AG09319 (cell line): ENCODE measurements around the gene SIPA1L3.

Experiments
- DNase-seq: peaks from one replicate; pipeline ENCODE4 v3.0.0-alpha.2; 2010; ENCODE audit warnings: low read depth; ENCODE audit errors: extremely low read depth
- TF ChIP-seq, protein P1 (sequence below): IDR thresholded peaks from 2 replicates; pipeline ENCODE4 v1.5.1; 2011; ENCODE audit warnings: low read depth, mild to moderate bottlenecking, inconsistent platforms, low read length, moderate library complexity

SIPA1L3 gene

DNA sequence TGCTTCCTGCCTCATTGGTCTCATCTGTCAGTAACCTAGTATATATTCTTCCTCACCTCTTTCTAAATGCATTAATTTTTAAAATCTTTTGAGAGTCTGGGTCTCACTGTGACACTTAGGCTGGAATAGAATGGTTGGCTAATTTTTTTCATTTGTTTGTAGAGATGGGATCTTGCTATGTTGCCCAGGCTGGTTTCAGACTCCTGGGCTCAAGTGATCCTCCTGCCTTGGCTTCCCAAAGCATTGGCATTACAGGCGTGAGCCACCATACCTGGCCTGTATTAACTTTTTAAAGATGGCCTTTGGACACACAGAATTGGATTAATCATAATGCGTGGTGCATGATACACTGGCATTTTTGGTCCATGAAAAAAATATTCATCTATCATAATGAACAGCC is 29.9 kb downstream of the SIPA1L3 start:
- TF ChIP-seq, protein P1, sequence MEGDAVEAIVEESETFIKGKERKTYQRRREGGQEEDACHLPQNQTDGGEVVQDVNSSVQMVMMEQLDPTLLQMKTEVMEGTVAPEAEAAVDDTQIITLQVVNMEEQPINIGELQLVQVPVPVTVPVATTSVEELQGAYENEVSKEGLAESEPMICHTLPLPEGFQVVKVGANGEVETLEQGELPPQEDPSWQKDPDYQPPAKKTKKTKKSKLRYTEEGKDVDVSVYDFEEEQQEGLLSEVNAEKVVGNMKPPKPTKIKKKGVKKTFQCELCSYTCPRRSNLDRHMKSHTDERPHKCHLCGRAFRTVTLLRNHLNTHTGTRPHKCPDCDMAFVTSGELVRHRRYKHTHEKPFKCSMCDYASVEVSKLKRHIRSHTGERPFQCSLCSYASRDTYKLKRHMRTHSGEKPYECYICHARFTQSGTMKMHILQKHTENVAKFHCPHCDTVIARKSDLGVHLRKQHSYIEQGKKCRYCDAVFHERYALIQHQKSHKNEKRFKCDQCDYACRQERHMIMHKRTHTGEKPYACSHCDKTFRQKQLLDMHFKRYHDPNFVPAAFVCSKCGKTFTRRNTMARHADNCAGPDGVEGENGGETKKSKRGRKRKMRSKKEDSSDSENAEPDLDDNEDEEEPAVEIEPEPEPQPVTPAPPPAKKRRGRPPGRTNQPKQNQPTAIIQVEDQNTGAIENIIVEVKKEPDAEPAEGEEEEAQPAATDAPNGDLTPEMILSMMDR = no peak
- DNase-seq = no peak

DNA sequence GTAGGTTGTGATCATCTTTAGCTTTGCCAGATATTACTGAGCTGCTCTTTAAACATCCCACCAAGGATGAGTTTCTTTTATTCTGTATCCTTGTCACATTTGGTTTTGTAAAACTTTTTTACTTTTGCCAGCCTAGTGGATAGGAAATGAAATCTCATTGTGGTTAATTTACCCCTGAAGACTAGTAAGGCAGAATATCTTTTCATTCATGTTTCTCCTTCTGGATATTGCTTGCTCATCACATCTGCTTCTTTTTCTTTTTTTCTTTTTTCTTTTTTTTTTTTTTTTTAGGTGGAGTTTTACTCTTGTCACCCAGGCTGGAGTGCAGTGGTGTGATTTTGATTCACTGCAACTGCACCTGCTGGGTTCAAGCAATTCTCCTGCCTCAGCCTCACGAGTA is 31.3 kb downstream of the SIPA1L3 start:
- no peak for DNase-seq
- TF ChIP-seq, protein P1 = no peak

DNA sequence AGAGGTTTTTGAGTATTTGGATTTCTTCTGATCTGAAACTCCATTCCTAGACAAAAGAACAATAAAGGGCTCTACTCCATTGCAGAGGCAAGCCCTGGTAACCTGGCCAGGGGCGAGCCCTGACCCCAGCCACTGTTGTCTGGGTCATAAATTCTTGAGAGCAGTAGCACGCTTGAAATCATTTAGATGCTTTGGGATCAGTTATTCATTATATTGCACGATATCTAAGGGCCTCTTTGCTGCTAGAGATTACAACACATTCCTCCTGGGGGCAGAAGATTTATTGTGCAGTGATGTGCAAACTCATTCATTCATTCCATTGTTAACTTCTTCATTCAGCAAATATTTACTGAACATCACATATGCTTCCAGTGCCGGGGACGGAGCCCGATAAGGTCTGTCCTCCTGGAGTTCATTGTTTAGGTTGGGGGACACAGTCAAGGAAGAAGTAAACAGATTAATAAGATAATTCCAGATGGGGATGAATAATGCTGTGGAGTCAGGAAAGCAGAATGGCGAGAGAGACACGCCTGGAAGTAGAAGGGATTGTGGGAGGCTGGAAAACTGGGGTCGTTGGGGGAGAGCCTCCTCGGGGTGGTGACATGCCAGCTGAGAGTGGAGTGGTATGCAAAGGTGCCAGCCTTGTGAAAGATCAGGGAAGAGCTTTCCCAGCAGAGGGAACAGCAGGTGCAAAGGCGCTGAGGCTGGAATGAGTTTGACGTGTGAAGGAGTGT is 34.9 kb downstream of the SIPA1L3 start:
- TF ChIP-seq, protein P1 = no peak
- DNase-seq = no peak

DNA sequence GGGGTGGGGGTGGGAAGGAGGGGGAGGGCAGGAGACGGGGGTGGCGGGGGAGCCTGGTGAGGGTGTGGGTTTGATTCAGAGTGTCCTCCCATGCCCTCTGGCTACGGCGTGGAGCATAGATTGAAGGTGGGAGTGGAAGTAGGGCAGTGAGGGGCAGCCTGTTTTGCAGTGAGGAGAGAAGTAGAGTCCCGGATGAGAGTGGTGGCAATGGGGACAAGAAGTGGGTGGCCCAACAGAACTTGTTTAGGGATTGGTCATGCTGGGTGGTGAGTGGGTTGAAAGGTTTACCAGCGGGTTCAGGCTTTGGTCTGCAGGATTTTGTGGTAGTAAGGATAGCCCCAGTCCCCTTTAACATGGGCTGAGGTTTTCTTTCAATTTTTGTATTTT is 35.5 kb downstream of the SIPA1L3 start:
- DNase-seq = no peak
- TF ChIP-seq, protein P1 = no peak

DNA sequence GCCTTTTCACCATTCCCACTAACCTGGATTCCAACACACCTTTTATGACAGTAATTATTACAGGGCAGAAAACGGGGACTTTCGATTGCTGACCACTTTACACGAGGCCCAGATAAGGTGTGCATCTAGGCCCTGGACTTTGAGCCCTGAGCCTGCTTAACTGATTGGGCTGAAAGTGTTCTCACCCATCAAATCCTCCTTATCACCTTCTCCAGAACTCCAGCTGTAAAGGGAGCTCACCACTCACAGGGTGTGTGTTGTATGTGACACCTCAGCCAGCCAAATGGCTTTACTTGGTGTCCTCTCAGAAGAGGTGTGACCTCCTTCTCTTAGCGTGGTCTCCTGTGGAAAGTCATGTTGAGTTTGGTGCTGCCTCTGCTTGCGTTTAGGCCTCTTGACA is 36.5 kb downstream of the SIPA1L3 start:
- DNase-seq = no peak
- TF ChIP-seq, protein P1 = no peak

DNA sequence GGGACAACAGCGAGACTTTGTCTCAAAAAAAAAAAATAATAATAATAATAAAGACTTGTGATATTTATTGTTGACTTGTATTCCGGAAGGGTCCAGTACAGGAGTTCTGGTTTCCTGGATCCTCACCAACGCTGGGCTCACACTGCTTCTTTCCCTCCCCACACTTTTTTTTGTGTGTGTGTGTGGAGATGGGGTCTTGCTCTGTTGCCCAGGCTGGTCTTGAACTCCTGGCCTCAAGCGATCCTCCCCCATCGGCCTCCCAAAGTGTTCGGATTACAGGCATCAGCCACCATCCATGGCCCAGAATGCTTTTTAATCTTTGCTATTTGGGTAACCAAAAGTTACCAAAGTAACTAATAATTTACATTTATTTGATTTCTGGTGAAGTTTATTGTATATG is 39.1 kb downstream of the SIPA1L3 start:
- no peak for DNase-seq
- TF ChIP-seq, protein P1 = no peak

DNA sequence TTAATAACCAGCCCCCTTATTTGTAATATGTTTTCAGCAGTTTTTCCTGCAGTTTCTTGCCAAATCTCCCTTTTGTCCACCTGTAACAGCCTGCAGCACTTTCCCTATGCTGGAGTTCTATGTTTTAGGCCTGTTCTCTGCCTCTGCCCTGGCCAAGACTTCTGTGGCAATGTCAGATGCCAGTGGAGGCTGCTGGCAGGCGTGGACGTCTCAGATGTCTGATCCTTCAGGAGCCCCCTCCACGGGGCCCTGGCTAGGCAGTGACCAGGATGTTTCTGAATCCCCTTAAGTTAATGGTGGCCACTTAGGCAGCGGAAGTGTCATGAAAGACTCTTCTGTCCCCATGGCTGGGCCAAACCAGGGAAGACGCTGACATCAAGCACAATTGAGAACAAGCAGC is 40.8 kb downstream of the SIPA1L3 start:
- DNase-seq = no peak
- TF ChIP-seq, protein P1 = no peak
